Skeletal muscle satellite cell (primary cell): ENCODE data around the gene CXCL3. TPM values are rescaled to one million over a fixed set of nuclear protein-coding genes. Genes with fewer than 3 reads are reported as not detected.

Experiments
- H3K27me3 ChIP-seq: 2 replicates; pipeline ENCODE4 v1.7.0; 2013; ENCODE audit warnings: low read length; ENCODE audit not compliant: control insufficient read depth, insufficient read depth
- H3K36me3 ChIP-seq: 2 replicates; pipeline ENCODE4 v1.7.0; 2013; ENCODE audit warnings: mild to moderate bottlenecking, control low read depth, low read length; ENCODE audit not compliant: insufficient read depth
- H3K4me1 ChIP-seq: 2 replicates; pipeline ENCODE4 v1.7.0; 2013; ENCODE audit warnings: low read length; ENCODE audit not compliant: control insufficient read depth, insufficient read depth
- H3K4me2 ChIP-seq: 2 replicates; pipeline ENCODE4 v1.7.0; 2013; ENCODE audit warnings: mild to moderate bottlenecking, low read length
- H3K4me3 ChIP-seq: 2 replicates; pipeline ENCODE4 v1.7.0; 2013; ENCODE audit warnings: low read length
- H3K9ac ChIP-seq: 2 replicates; pipeline ENCODE4 v1.7.0; 2013; ENCODE audit warnings: mild to moderate bottlenecking, low read depth, low read length, moderate library complexity
- H3K9me3 ChIP-seq: replicated peaks from 2 replicates; pipeline ENCODE4 v1.7.0; 2013; ENCODE audit warnings: mild to moderate bottlenecking, control low read depth, low read length
- small RNA-seq: library from RNA; depleted of rRNA; stranded (forward); fragments of <200 nt; gene quantifications from one replicate; pipeline ENCODE3, GENCODE V24; 2012

The CXCL3 gene

DNA sequence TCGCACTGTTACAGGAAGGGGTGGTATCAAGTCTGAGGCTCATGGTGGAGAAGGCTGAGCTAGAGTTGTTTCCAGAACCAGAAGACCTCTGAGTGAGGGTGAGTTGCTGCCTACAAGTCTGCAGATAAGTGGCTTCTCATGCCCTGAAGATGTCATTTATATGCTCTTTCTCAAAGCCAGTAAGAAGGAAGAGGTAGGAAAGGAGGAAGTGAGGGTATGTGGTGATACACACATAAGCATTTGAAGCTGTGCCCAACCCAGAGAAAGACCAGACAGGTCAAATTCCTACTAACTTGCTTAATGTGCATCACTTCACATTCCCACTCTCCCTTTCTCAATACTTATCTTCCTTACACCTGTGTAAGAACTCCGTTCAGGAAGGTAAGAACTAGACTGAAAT, 50.4 kb downstream of the CXCL3 start, which contains the start of gene PPBP:
PPBP (minus strand) TSS at position 130 of the 400 bp plus-strand sequence; CDS start at position 43, 87 bp downstream.
- Histone ChIP-seq H3K9ac (no peak within 1 kb of the TSS), H3K9me3 (no peaks in the 10 kb centered on the region), H3K27me3 (no peaks in the 10 kb centered on the region), H3K4me2 (no peak within 1 kb of the TSS), H3K4me3 (no peak within 1 kb of the TSS), H3K4me1 (peaks cover 5% of the 10 kb centered on the region), H3K36me3 (no peaks in the 10 kb centered on the region)

Small RNA genes lying within 50 kb of the gene (small RNA-seq; reads per million reads assigned to genes)
- gene RN7SL218P: not detected
